Right cardiac atrium (tissue), 5 donors: Measurements from ENCODE around the gene TTC28. TPM values are rescaled to one million over a fixed set of nuclear protein-coding genes. Genes with fewer than 3 reads are reported as not detected.

Experiments used
- ATAC-seq, 2 donors: fragments of 200-7000 bp; cut with Tn5 transposase; one replicate each; pipeline versions ENCODE4 v1.8.0 to v1.9.1; 2020; ENCODE audit warnings: moderate library complexity in 2 of 2, mild to moderate bottlenecking in 1 of 2
- DNase-seq, 3 donors: peaks; one replicate each; pipeline ENCODE4 v3.0.0-alpha.2; 2020
- H3K27ac ChIP-seq: one replicate; pipeline ENCODE4 v1.5.1; 2013; ENCODE audit warnings: mild to moderate bottlenecking, low read length, control low read depth, moderate library complexity
- H3K27me3 ChIP-seq: one replicate; pipeline ENCODE4 v1.6.1; 2013; ENCODE audit not compliant: control insufficient read depth, insufficient read depth
- H3K4me1 ChIP-seq: one replicate; pipeline ENCODE4 v1.6.1; 2013; ENCODE audit warnings: low read length; ENCODE audit not compliant: control insufficient read depth, insufficient read depth
- H3K4me3 ChIP-seq: one replicate; pipeline ENCODE4 v1.5.1; 2013; ENCODE audit warnings: low read length, control low read depth
- H3K9me3 ChIP-seq: one replicate; pipeline ENCODE4 v1.6.1; 2013; ENCODE audit warnings: low read length; ENCODE audit not compliant: control insufficient read depth
- WGBS: extraction: QIAGEN DNeasy Blood & Tissue Kit; methylation state at CpG from one replicate; pipeline ENCODE4 v1.1.7; 2013; 5-methylcytosine and 5-hydroxymethylcytosine counted together
- intact Hi-C, 4 donors: fragments of 100-400 bp; cut with DNase I; formaldehyde crosslinking; loops; one replicate each; pipeline versions ENCODE4 v1.11.0 to v1.14.0; 2022 to 2023
- polyA plus RNA-seq: library from polyadenylated mRNA; stranded (reverse); fragments of 200-250 nt; gene quantifications from one replicate; pipeline ENCODE4 v1.2.3, GENCODE V29; 2013
- total RNA-seq, 4 donors: library from RNA; stranded (reverse); fragmentation: NEBNext Ultra II Directional; extraction: Animal tissue kit (Norgen Biotek cat#: 25700); gene quantifications; one replicate each; pipeline ENCODE4 v1.2.1, GENCODE V29; 2021
- donor health status: healthy with polysubstance abuse.
- donor health status: DM: no; HTN: yes; CAD: no.
- donor health status: DM: no; HTN: no; CAD: no.
- donor health status: DM: no; HTN: yes; CAD: no; lungs with severe emphysema.
- donor health status: DM: yes; HTN: yes; CAD: no.

Gene TTC28
- total and polyA plus RNA-seq, 5 donors: 5.7 to 21.1 (median 18.9) TPM

GRCh38 chr22:28402060-28402459 is 277.6 kb downstream of the TTC28 start:
- no peak for ATAC-seq
- H3K4me3 ChIP-seq: no peak overlapping the region
- no peaks in the 10 kb centered on the region for H3K27me3 ChIP-seq
- DNase-seq: no peak
- no peaks in the 10 kb centered on the region for H3K4me1 ChIP-seq
- no peak overlapping the region for H3K27ac ChIP-seq
- WGBS: 83% methylated on average over 2 of the region's 2 CpGs
- H3K9me3 ChIP-seq: no peaks in the 10 kb centered on the region
- intact Hi-C loops: no loop called here

DNA sequence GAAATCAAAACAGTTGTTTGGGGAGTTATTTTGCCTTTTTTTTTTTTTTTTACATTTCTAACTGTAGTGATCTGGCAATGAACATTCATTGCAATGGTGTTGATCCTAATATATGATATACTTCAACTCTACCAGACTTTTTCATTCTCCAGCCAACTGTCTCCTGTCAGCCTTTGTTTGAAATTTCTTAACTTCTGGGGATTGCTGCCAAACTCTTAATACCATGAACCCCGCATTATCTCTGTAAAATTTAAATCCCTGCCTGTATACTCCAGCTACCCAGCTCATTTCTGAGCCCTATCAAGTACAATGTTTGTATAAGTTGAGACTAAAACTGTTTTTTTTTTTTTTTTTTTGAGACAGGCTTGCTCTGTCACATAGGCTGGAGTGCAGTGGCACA is 280.7 kb downstream of the TTC28 start:
- Histone ChIP-seq H3K27me3 (no peaks in the 10 kb centered on the region), H3K9me3 (no peaks in the 10 kb centered on the region), H3K4me3 (no peak overlapping the region), H3K4me1 (no peaks in the 10 kb centered on the region), H3K27ac (no peak overlapping the region)
- 74% methylated on average over 1 of the region's 1 CpG for WGBS
- intact Hi-C loops: no loop called here
- no peak for ATAC-seq
- no peak for DNase-seq

DNA sequence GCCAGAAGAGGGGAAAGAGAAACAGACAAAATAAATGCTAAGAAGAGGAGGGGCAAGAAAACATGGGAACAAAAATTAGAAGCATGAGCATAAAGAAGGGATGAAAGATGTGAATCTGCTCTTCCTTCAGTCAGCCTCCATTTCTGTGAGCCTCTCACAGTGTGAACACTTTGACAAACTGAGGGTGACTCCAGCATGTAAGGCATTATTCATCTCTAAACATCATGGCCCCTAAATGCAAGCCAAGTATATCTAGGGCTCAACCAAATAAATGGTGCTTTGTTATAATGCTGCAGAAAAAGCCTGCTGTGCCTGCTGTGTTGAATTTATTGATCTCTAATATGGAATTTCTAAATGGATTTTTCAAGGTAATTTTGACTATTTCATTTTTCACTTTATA is 281.3 kb downstream of the TTC28 start:
- intact Hi-C loops: no loop called here
- Histone ChIP-seq H3K27ac (no peak overlapping the region), H3K4me1 (no peaks in the 10 kb centered on the region), H3K4me3 (no peak overlapping the region), H3K9me3 (no peaks in the 10 kb centered on the region), H3K27me3 (no peaks in the 10 kb centered on the region)
- ATAC-seq (no peak), DNase-seq (no peak)

GRCh38 chr22:28397306-28397705 is 282.3 kb downstream of the TTC28 start:
- DNase-seq: no peak
- Histone ChIP-seq H3K4me3 (no peak overlapping the region), H3K9me3 (no peaks in the 10 kb centered on the region), H3K4me1 (no peaks in the 10 kb centered on the region), H3K27me3 (no peaks in the 10 kb centered on the region), H3K27ac (no peak overlapping the region)
- WGBS: 76% methylated on average over 4 of the region's 4 CpGs
- no peak for ATAC-seq
- intact Hi-C loops: no loop called here

GRCh38 chr22:28395920-28396753 is 283.5 kb downstream of the TTC28 start:
- Histone ChIP-seq H3K9me3 (no peaks in the 10 kb centered on the region), H3K27ac (no peak overlapping the region), H3K4me1 (no peaks in the 10 kb centered on the region), H3K27me3 (no peaks in the 10 kb centered on the region), H3K4me3 (no peak overlapping the region)
- intact Hi-C loops: no loop called here
- 25% methylated on average over 2 of the region's 2 CpGs for WGBS
- DNase-seq (no peak), ATAC-seq (peak in 1 of 2 donors; percentile 80)

DNA sequence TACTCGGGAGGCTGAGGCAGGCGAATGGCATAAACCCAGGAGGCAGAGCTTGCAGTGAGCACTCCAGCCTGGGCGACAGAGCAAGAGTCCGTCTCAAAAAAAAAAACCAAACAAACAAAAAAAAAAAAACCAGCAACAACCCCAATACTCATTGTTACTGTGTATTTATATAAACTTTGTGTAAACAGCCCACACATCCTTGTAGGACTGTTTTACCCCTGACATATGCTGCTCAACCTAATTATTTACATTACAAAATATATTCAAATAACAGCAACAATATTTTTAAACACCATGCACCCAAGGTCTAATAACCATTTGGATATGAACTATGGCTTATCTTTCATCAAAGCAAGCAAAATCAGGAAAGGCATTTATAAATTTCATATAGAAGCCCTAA is 284.1 kb downstream of the TTC28 start:
- Histone ChIP-seq H3K27ac (no peak overlapping the region), H3K9me3 (no peaks in the 10 kb centered on the region), H3K27me3 (no peaks in the 10 kb centered on the region), H3K4me3 (no peak overlapping the region), H3K4me1 (no peaks in the 10 kb centered on the region)
- ATAC-seq (no peak), DNase-seq (no peak)
- intact Hi-C loops: no loop called here
- WGBS: 97% methylated on average over 4 of the region's 4 CpGs

GRCh38 chr22:28394513-28395110 is 285.0 kb downstream of the TTC28 start:
- no peak for DNase-seq
- Histone ChIP-seq H3K27ac (no peak overlapping the region), H3K4me1 (no peaks in the 10 kb centered on the region), H3K27me3 (no peaks in the 10 kb centered on the region), H3K9me3 (no peaks in the 10 kb centered on the region), H3K4me3 (no peak overlapping the region)
- WGBS: 60% methylated on average over 2 of the region's 2 CpGs
- intact Hi-C loops: no loop called here
- no peak for ATAC-seq

DNA sequence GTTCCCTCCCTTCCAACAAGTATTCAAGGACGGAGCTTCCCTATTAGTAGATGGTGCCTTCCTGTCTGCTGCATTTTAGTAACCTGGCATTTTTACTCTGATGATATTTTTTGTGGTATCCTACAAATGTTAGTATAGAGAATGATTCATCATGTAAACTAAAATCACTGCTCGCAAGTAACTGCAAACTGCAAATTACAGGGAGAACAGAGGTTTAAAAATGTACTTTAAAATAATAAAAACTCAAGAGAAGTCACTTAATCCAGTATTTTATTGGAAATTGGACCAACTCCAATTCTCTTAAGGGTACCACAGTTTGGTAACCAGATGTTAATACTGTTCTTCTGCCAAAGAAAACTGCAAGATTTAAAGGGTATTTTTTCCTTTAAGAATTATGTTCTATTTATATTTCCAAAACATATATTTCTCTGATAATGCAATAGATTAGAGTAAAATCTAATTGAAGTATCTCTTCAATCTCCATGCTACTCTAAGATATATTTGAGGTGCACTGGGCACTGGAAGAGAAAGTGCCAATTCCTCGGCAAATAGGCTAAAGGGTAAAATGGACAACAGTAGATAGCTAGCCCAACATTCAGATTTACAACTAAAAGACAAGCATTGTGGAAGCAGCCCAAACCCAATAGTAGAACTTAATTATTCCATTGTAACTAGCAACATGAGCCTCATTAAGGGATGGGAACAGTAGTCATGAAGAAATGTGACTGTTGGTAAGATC is 298.0 kb downstream of the TTC28 start:
- intact Hi-C loops: no loop called here
- Histone ChIP-seq H3K4me1 (no peaks in the 10 kb centered on the region), H3K27ac (no peak overlapping the region), H3K27me3 (no peaks in the 10 kb centered on the region), H3K4me3 (no peak overlapping the region), H3K9me3 (no peaks in the 10 kb centered on the region)
- ATAC-seq (no peak), DNase-seq (no peak)
- WGBS: 69% methylated on average over 3 of the region's 3 CpGs

GRCh38 chr22:28379951-28380350 is 299.7 kb downstream of the TTC28 start:
- no peak for ATAC-seq
- WGBS: 84% methylated on average over 4 of the region's 4 CpGs
- H3K4me1 ChIP-seq: peaks cover 2% of the 10 kb centered on the region
- H3K27me3 ChIP-seq: no peaks in the 10 kb centered on the region
- H3K27ac ChIP-seq: no peak overlapping the region
- no peak for DNase-seq
- no peaks in the 10 kb centered on the region for H3K9me3 ChIP-seq
- no peak overlapping the region for H3K4me3 ChIP-seq
- intact Hi-C loops: no loop called here

DNA sequence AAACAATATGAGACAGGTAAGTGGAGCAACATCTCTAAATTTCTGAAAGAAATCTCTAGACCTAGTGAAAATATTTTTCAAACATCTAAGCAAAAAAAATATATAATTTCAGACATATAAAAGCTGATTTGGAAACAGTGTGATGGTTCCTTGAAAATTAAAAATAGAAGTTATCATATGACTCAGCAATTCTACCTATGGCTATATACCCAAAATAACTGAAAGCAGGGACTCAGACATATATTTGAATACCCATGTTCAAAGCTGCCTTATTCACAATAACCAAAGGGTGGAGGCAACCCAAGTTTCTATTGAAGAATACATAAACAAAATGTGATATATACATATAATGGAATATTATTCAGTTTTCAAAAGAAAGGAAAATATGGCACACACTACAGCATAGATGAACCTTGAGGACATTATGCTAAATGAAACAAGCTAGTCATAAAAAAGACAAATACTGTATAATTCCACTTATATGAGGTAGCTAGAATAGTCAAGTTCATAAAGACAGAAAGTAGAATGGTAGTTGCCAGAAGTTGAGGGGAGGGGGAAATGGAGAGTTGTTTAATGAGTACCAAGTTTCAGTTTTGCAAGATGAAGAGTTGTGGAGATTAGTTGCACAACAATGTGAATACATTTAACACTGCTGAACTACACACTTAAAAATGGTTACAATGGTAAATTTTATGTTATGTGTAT is 300.4 kb downstream of the TTC28 start:
- intact Hi-C loops: no loop called here
- no peak for ATAC-seq

More for the DNA sequence above, 300.4 kb downstream of the TTC28 start:
- no peaks in the 10 kb centered on the region for H3K9me3 ChIP-seq
- peaks cover 2% of the 10 kb centered on the region for H3K4me1 ChIP-seq
- H3K27ac ChIP-seq: no peak overlapping the region
- H3K27me3 ChIP-seq: no peaks in the 10 kb centered on the region
- no peak for DNase-seq
- H3K4me3 ChIP-seq: no peak overlapping the region
